ENCODE data around the gene UQCC2.

DNA sequence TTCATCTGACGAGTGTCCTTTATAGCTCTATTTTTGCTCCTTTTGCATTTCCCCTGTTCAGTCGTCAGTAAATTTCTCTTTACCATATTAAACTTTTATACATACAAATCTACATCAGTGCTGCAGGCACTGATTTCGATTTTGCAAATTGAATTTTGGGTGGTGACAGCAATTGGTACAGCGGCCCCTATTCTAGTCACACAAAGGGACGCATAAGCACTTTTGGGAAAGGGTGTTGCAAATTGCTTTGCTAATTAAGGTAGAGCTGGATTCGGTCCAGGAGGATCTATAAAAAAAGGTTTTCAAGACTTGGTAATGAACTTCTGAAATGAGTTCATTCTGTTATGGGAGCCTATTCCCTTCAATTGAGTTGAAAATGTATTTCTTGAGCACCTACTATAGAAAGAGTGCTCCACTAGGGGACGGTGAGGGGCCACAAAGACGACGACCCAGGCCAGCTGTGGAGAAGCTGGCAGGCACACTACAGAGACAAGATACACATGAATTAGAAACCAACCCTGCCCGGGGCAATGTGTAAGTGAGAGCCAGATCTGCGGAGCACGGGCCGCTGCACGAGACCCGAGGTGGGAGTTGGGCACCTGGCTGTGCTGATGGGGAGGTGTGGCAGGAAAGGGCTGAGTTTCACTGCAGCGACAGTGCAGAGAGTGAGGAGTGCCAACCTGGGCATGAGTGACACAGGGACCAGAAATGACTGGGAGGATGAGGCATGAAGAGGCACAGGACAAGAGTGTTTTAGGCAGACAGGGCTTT, 5.4 kb downstream of the UQCC2 start:
- no peak for TF ChIP-seq LEF1 (IDR thresholded peaks at IDR 0.05; ENCODE audit: borderline replicate concordance)
- no peak for TF ChIP-seq BHLHE40 (IDR thresholded peaks at IDR 0.05; ENCODE audit: borderline replicate concordance)
- TF ChIP-seq ELF4 (IDR thresholded peaks at IDR 0.05), result no peak
- no peak for TF ChIP-seq ZNF384 (IDR thresholded peaks at IDR 0.05)
- no peak for TF ChIP-seq SP1 (IDR thresholded peaks at IDR 0.05)
- no peak for TF ChIP-seq L3MBTL2 (conservative IDR thresholded peaks at IDR 0.05)
- no peak for TF ChIP-seq NFRKB (IDR thresholded peaks at IDR 0.05)
- no peak for TF ChIP-seq FOXA1 (IDR thresholded peaks at IDR 0.05)
- TF ChIP-seq SUZ12 (IDR thresholded peaks at IDR 0.05), result no peak
- no peak for TF ChIP-seq FOXM1 (IDR thresholded peaks at IDR 0.05; ENCODE audit: borderline replicate concordance)
- no peak for TF ChIP-seq ARNT (IDR thresholded peaks at IDR 0.05)
- TF ChIP-seq, protein P1, sequence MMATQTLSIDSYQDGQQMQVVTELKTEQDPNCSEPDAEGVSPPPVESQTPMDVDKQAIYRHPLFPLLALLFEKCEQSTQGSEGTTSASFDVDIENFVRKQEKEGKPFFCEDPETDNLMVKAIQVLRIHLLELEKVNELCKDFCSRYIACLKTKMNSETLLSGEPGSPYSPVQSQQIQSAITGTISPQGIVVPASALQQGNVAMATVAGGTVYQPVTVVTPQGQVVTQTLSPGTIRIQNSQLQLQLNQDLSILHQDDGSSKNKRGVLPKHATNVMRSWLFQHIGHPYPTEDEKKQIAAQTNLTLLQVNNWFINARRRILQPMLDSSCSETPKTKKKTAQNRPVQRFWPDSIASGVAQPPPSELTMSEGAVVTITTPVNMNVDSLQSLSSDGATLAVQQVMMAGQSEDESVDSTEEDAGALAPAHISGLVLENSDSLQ (IDR thresholded peaks at IDR 0.05), result no peak
